Right lobe of liver (tissue), 6 donors: ENCODE measurements around the gene PIK3R5. TPM values are rescaled to one million over a fixed set of nuclear protein-coding genes. Genes with fewer than 3 reads are reported as not detected.

ENCODE experiments used
- ATAC-seq, 4 donors: fragments of 200-7000 bp; cut with Tn5 transposase; one replicate each; pipeline ENCODE4 v1.9.1; 2020; ENCODE audit warnings: mild to moderate bottlenecking in 4 of 4, moderate library complexity in 4 of 4
- DNase-seq, 3 donors: peaks; one replicate each; pipeline ENCODE4 v3.0.0-alpha.2; 2020
- H3K27ac ChIP-seq, 3 donors: fragments of 200-600 bp; one replicate each; pipeline ENCODE4 v1.8.0; 2022
- H3K27me3 ChIP-seq, 2 donors: fragments of 200-600 bp; one replicate each; pipeline ENCODE4 v1.8.0; 2022
- H3K36me3 ChIP-seq, 4 donors: fragments of 200-600 bp; sonication (generic) in 1 of 4; one replicate each; pipeline versions ENCODE4 v1.5.1 to v1.8.0; 2017 to 2022; ENCODE audit warnings: control low read depth in 1 of 4
- H3K4me1 ChIP-seq, 4 donors: fragments of 200-600 bp; sonication (generic) in 1 of 4; one replicate each; pipeline versions ENCODE4 v1.5.1 to v1.8.0; 2017 to 2022; ENCODE audit warnings: control low read depth in 1 of 4
- H3K4me3 ChIP-seq, 3 donors: fragments of 200-600 bp; one replicate each; pipeline ENCODE4 v1.8.0; 2022
- H3K9me3 ChIP-seq, 4 donors: fragments of 200-600 bp; sonication (generic) in 1 of 4; one replicate each; pipeline versions ENCODE4 v1.5.1 to v1.8.0; 2017 to 2022; ENCODE audit warnings: control low read depth in 1 of 4
- POLR2A ChIP-seq: fragments of 450-650 bp; IDR thresholded peaks from one replicate; pipeline ENCODE4 v1.6.1; 2017; ENCODE audit warnings: antibody characterized with exemption, mild to moderate bottlenecking
- WGBS: methylation state at CpG from one replicate; pipeline ENCODE4 v1.1.6; 2018; ENCODE audit warnings: low coverage, low lambda C conversion rate; ENCODE audit not compliant: insufficient coverage; ENCODE audit errors: missing lambda C conversion rate; 5-methylcytosine and 5-hydroxymethylcytosine counted together
- intact Hi-C, 2 donors: fragments of 100-400 bp; cut with DNase I; formaldehyde crosslinking; loops; one replicate each; pipeline versions ENCODE4 v1.11.2 to v1.14.1; 2022
- total RNA-seq, 6 experiments: library from RNA; depleted of rRNA in 2 of 6; stranded (reverse); fragments of >200 nt in 2 of 6; fragmentation: NEBNext Ultra II Directional in 3 of 6; extraction: Animal tissue kit (Norgen Biotek cat#: 25700) in 3 of 6; gene quantifications; one replicate each; pipeline versions ENCODE4 v1.1.0 to v1.2.4, GENCODE V29; 2016 to 2023
- TF ChIP-seq, protein P1 (sequence below), 4 donors: fragments of 200-600 bp in 3 of 4; fragments of 450-650 bp in 1 of 4; IDR thresholded peaks; one replicate each; pipeline versions ENCODE4 v1.5.1 to v1.8.0; 2016 to 2022; ENCODE audit warnings: antibody characterized with exemption in 4 of 4, mild to moderate bottlenecking in 2 of 4
- donor health status: DM: no; HTN: yes; CAD: no.
- donor health status: DM: no; HTN: no; CAD: no.
- donor health status: DM: no; HTN: no; CAD: no.
- donor health status: DM: no; HTN: yes; CAD: no.
- donor health status: DM: no; HTN: yes; CAD: no.

The PIK3R5 gene
- total RNA-seq, 6 experiments from 2014 or later, result 3.7 to 6.5 (median 5.0) TPM

DNA sequence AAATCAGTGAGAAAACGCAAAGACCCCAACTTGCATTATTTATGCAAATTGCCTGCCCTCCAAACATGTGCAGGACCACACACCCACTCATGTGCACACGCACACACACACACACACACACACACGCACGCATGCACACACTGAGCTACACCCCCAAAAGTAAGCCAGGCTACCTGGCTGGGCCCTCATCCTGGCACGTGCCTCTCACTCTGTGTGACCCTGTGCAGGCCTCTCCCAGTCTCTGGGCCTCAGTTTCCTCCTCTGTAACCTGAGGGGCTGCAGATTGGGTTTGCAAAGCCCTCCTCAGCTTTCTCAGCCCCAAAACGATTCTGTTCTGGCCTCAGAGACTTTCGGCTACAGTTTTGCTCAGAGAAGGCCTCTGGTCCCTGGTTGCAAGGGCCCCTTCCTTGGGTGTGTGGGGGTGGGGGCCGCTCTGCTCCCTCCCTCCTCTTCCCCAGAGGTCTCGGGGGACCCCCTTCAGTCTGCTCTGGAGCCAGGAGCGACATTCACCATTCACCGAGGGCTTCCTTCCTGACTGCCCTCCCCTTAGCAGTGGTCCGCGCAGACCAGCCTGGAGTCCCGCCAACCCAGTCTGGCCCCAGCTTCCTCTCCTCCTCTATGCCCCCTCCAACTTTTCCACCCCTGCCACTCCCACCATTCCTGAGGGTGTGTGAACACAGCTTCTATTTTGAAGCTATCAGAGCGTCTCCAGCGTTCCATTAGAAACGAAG, 92.6 kb downstream of the PIK3R5 start:
- DNase-seq, result no peak

GRCh38 chr17:8872036-8872704, 93.3 kb downstream of the PIK3R5 start:
- intact Hi-C loops, result no loop called here
- TF ChIP-seq, protein P1, sequence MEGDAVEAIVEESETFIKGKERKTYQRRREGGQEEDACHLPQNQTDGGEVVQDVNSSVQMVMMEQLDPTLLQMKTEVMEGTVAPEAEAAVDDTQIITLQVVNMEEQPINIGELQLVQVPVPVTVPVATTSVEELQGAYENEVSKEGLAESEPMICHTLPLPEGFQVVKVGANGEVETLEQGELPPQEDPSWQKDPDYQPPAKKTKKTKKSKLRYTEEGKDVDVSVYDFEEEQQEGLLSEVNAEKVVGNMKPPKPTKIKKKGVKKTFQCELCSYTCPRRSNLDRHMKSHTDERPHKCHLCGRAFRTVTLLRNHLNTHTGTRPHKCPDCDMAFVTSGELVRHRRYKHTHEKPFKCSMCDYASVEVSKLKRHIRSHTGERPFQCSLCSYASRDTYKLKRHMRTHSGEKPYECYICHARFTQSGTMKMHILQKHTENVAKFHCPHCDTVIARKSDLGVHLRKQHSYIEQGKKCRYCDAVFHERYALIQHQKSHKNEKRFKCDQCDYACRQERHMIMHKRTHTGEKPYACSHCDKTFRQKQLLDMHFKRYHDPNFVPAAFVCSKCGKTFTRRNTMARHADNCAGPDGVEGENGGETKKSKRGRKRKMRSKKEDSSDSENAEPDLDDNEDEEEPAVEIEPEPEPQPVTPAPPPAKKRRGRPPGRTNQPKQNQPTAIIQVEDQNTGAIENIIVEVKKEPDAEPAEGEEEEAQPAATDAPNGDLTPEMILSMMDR (IDR thresholded peaks at IDR 0.05), result no peak
- TF ChIP-seq POLR2A, result no peak
- no peaks in the 10 kb centered on the region for H3K27me3 ChIP-seq
- no peak for DNase-seq
- H3K4me1 ChIP-seq, result no peaks in the 10 kb centered on the region
- H3K4me3 ChIP-seq, result no peak overlapping the region
- H3K27ac ChIP-seq, result no peak overlapping the region
- no peaks in the 10 kb centered on the region for H3K36me3 ChIP-seq
- 30% methylated on average over 5 of the region's 7 CpGs for WGBS
- no peak for ATAC-seq
- no peaks in the 10 kb centered on the region for H3K9me3 ChIP-seq

More for the DNA sequence above, 92.6 kb downstream of the PIK3R5 start:
- no peaks in the 10 kb centered on the region for H3K27me3 ChIP-seq
- H3K4me1 ChIP-seq, result no peaks in the 10 kb centered on the region
- H3K27ac ChIP-seq, result no peak overlapping the region
- no peaks in the 10 kb centered on the region for H3K9me3 ChIP-seq
- no peak overlapping the region for H3K4me3 ChIP-seq
- H3K36me3 ChIP-seq, result no peaks in the 10 kb centered on the region
- intact Hi-C loops, result no loop called here
- TF ChIP-seq POLR2A, result no peak
- TF ChIP-seq, protein P1 (IDR thresholded peaks at IDR 0.05), result no peak
- ATAC-seq, result no peak
- WGBS, result 58% methylated on average over 13 of the region's 17 CpGs

DNA sequence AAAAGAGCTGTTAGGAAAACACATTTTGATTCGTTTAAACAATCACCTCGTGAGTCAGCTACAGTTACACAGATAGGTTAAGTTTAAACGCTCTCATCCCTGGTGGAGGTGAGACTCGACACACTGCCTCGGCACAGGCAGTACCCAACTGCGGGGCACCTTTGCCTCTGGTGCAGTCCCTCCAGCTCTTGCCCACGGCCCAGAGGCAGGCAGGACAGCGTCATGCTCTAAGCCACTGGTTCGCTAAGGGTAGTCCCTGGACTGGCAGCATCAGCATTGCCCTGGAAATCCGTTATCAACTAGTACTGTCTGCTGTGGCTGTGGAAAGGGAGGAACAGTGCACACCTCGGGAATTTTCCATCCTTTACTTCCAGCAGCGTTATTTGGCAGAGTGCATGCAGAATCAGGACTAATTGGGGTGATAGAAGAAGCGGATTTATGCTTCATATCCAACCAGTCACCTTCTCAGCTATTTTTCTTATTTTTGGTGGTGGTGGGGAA, 94.4 kb downstream of the PIK3R5 start:
- no peak for TF ChIP-seq POLR2A
- TF ChIP-seq, protein P1 (IDR thresholded peaks at IDR 0.05), result no peak
- WGBS, result 73% methylated on average over 13 of the region's 13 CpGs
- H3K4me3 ChIP-seq, result no peak overlapping the region
- DNase-seq, result no peak
- intact Hi-C loops, result no loop called here
- H3K36me3 ChIP-seq, result no peaks in the 10 kb centered on the region
- H3K27ac ChIP-seq, result no peak overlapping the region
- H3K4me1 ChIP-seq, result no peaks in the 10 kb centered on the region
- H3K27me3 ChIP-seq, result no peaks in the 10 kb centered on the region
- ATAC-seq, result no peak
- H3K9me3 ChIP-seq, result no peaks in the 10 kb centered on the region

- intact Hi-C loops, result no loop called here
- ATAC-seq, result no peak
- Histone ChIP-seq H3K36me3 (no peaks in the 10 kb centered on the region), H3K9me3 (no peaks in the 10 kb centered on the region), H3K4me1 (no peaks in the 10 kb centered on the region), H3K27me3 (no peaks in the 10 kb centered on the region), H3K4me3 (no peak overlapping the region), H3K27ac (no peak overlapping the region)
- no peak for DNase-seq
- 84% methylated on average over 13 of the region's 13 CpGs for WGBS
- TF ChIP-seq POLR2A, result no peak
Measured at GRCh38 chr17:8870406-8871040, 95.0 kb downstream of the PIK3R5 start.
